LNCAP (cell line): Measurements from ENCODE around the gene FOXN3.

ENCODE experiments used
- TF ChIP-seq, protein P1 (sequence below): fragments of 450-650 bp; IDR thresholded peaks from 2 replicates; pipeline ENCODE4 v1.5.1; 2017; ENCODE audit warnings: mild to moderate bottlenecking

The FOXN3 gene

DNA sequence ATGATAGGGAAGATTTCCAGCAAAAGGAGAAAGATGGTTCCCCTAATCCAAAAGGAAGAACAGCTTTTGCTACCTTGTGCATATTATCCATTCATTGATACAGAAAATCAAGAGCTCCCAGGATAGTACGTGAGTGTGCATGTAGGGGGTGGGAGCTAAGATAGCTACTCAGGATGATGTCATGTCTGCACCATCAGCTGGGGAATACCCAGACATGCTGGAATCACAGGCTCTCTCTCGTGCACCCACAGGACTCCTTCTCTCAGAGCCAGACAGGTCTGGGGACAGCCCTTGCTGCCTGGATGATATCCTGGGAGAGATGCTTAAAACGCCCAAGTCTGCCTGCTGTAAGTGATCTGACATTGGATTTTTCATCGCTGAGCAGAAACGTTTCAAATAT is 38.9 kb downstream of the FOXN3 start:
- TF ChIP-seq, protein P1, sequence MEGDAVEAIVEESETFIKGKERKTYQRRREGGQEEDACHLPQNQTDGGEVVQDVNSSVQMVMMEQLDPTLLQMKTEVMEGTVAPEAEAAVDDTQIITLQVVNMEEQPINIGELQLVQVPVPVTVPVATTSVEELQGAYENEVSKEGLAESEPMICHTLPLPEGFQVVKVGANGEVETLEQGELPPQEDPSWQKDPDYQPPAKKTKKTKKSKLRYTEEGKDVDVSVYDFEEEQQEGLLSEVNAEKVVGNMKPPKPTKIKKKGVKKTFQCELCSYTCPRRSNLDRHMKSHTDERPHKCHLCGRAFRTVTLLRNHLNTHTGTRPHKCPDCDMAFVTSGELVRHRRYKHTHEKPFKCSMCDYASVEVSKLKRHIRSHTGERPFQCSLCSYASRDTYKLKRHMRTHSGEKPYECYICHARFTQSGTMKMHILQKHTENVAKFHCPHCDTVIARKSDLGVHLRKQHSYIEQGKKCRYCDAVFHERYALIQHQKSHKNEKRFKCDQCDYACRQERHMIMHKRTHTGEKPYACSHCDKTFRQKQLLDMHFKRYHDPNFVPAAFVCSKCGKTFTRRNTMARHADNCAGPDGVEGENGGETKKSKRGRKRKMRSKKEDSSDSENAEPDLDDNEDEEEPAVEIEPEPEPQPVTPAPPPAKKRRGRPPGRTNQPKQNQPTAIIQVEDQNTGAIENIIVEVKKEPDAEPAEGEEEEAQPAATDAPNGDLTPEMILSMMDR, result no peak

DNA sequence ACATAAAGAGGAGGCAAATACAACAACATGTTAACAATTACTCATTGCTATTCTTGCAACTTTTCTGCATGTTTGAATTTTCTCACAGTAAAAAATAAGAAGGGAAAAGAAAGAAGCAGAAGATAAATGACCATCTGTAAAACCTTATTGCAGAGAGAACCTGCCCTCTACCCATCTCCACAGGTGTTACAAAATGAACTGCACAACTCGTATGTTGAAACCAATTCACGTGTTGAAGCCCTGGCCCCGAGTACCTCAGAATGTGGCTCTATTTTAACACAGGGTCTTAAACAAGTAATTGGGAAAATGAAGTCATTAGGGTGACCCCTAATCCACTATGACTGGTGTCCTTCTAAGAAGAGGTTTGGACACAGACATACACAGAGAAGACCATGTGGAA is 39.5 kb downstream of the FOXN3 start:
- TF ChIP-seq, protein P1, result no peak

DNA sequence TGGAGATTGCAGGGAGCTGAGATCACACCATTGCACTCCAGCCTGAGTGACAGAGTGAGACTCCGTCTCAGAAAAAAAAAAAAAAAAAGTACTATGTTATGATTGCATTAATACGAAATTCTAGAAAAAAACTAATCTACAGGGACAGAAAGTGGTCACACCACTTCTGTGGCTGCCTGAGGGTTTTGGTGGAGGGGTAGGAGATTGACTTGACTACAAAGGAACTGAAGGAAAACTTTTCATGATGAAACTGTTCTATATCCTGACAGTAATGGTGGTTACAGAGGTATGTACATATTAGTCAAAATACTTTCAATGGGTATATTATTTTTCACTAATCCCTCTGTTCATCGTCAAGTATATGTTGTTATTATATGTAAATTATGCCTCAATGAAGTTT is 42.1 kb downstream of the FOXN3 start:
- TF ChIP-seq, protein P1, result no peak

DNA sequence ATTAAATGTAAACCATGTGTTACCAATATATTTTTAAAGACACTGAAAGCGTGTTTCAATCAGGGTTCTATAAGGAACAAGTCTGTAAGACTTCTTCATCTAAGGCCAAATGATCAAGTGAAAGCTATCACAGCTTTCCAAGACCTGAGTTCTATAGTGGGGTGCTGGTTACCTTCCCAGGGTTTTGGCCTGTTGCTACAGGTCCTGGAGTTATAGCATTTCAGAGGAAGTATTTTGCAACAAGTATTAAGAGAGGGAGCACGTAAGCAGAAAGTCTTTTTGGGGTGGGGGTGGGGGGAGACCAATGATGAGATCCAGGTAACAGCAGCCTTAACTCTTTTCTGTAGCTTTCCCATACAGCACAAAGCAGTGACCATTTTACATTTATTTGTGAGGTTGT is 43.8 kb downstream of the FOXN3 start:
- TF ChIP-seq, protein P1, result no peak

DNA sequence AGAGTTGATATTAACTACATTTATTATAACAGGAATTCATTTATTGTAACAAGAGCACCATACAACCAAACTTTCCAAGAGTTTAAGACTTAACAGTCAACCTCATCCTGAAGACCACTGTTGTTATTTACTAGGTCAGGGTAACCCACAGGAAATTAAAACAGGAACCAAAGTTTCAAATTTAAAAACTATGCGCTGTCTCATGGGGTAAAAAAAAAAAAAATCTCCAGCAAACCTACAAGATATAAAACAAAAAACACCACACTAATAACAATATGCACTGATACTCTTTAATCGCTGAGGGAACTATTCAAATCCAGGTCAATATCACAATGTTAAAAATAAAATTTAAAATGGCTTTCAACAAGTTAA is 44.5 kb downstream of the FOXN3 start:
- TF ChIP-seq, protein P1, result no peak

DNA sequence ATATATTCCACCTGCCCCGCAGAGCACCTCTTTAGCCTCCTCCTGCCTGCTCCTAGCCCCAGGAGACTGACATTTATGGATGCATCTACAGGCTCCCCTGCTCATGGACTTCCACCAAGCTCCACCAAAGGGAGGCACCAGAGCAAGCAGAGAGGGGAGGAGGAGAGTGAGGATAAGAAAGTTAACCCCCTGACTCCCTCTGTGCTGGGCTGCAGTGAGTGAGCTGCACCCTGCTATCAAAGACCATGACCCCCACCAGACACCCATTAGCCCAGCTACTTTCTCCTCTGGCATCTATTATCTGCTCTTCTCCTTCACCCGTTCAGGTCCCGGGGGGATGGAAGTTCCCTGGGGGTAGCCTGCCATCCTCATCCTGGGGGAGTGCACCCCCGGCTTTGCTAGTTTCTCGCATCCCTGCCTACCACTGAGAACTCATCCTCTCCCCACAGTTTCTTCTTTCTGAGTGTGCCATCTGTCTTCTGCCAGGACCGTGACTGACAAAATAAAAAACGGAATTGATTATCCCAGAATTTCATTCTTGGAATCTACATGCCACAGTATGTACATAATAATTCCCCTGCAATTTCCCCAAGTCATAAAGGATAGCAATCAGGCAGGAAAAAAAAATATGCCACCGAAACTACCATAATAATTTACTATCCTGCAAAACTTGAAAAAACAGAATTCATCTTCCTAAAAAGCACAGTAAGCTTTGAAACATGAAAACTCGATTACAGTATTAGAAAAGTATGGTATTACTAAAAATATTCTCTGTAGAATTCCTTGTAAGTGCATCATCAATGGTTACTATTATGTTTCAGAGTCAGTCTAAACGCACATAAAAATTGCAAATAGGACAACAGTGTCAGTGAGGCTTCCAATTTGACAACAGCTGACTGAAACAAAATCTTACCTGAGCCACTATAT is 45.2 kb downstream of the FOXN3 start:
- TF ChIP-seq, protein P1, result no peak

DNA sequence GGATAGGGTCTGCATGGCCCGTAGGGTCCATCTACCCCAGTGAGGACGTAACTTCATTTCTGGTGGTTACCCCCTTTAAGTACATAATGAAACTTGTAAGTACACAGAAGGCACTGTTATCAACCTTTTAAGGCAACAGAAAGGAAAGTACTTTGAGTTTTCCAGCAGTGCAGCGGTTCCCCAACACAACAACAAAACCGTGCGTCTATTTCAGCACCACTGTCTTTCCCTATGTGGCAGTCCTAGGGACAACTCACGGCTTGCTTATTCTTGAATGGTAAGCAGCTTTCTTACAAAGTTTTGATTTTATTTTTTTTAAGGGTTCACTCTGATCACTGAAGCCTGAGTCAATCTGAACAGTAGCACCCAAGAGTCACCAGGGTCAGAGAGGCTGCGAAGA is 46.3 kb downstream of the FOXN3 start:
- TF ChIP-seq, protein P1, result no peak

DNA sequence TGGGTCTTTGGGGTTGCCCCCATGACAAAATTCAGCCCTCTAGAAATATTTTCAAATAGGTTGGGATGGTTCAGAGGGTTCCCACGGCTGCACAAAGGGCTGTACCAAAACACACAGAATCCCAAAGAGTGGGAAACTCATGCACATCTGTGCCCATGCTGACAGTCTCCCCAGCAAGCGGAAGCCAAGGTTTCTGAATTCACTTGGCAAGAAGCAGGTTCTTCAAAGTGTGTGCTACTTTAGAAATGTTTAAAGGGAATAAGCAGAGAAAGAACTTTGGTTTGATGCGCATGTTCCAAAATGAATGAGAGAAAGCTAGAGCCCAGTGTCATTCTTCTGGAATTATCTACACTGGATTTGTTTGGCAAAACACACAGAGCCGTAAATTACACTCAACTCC is 46.7 kb downstream of the FOXN3 start:
- TF ChIP-seq, protein P1, result no peak
